ENCODE measurements around the gene ZSCAN10. TPM values are rescaled to one million over a fixed set of nuclear protein-coding genes. Genes with fewer than 3 reads are reported as not detected.
"Not testable (repeated sequence)": the region's sequence is repeated elsewhere in the genome, so short reads cannot be mapped to it uniquely, and the experiment has no call there.

The ZSCAN10 gene
- polyA plus RNA-seq, 1 donor from 2014 or later, result 0.10 TPM

DNA sequence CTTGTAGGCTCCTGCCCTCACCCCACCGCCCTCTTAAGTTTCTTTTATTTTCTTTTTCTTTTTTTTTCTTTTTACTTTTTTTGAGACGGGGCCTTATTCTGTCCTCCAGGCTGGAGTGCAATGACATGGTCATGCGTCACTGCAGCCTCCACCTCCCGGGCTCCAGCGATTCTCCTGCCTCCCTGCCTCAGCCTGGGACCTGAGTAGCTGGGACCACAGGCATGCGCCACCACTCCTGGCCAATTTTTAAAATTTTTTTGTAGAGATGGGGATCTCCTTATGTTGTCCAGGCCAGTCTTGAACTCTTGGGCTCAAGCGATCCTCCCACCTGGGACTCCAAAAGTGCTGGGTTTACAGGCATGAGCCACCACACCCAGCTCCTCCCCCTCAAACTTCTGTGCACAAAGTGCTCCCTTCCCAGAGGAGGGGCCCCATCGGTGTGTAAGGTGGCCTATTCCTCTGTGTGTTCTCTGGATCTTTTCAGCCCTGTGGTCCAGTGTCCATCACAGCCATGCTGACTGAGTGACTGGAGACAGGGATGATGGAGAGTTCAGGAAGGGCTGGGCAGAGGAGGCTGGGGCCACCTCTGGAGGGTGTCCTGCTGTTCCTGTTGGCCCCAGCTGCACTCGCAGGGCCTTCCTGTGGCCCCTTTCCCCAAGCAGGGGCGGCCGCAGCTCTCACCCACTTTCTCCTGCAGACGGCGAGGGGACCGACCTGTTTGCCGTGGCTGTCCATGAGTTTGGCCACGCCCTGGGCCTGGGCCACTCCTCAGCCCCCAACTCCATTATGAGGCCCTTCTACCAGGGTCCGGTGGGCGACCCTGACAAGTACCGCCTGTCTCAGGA is 42.5 kb downstream of the ZSCAN10 start:
- no peak overlapping the region for H3K4me3 ChIP-seq (ENCODE audit: low read length)
- no peak overlapping the region for H2AFZ ChIP-seq (ENCODE audit: low read depth, low read length)
- H3K9ac ChIP-seq (ENCODE audit: low read length), result no peak overlapping the region
- H3K9me3 ChIP-seq (ENCODE audit: low read length), result no peaks in the 10 kb centered on the region
- no peak overlapping the region for H3K27ac ChIP-seq (ENCODE audit: low read length)
- no peaks in the 10 kb centered on the region for H3K36me3 ChIP-seq (ENCODE audit: insufficient read depth, low read length)
- H3K27me3 ChIP-seq (ENCODE audit: insufficient read depth, low read depth, low read length), result no peaks in the 10 kb centered on the region
- no peaks in the 10 kb centered on the region for H3K79me2 ChIP-seq (replicated peaks; ENCODE audit: insufficient read depth, low read length)
- H3F3A ChIP-seq (ENCODE audit: insufficient read depth, low read length, poor library complexity, severe bottlenecking), result no peaks in the 10 kb centered on the region
- no peaks in the 10 kb centered on the region for H3K9me2 ChIP-seq (ENCODE audit: insufficient read depth, low read length)
- no peak for TF ChIP-seq TAF1 (IDR thresholded peaks at IDR 0.05; ENCODE audit: low read depth)
- no peak overlapping the region for H3K4me2 ChIP-seq (ENCODE audit: low read length)
- no peaks in the 10 kb centered on the region for H4K20me1 ChIP-seq (ENCODE audit: insufficient read depth)

DNA sequence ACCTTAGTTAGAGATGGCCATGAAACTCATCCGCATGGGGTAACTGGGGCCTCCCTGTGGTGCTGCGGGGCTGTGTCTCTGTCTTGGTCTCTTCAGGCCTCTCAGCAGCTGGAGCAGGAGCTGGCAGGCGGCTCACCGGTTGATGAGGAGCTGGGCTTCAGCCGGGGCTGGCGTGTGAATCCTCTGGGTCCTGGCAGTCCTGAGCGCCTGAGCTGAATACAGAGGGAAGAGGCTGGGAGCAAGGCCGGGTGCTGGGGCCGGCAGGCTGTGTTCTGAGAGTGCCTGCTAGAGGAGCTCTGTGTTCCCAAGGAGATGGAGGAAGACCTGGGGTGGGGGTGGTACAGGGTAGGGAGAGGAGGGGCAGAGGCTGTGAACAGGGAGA is 43.4 kb downstream of the ZSCAN10 start:
- H3K79me2 ChIP-seq (replicated peaks; ENCODE audit: insufficient read depth, low read length); H3K27ac ChIP-seq (ENCODE audit: low read length); H3K27me3 ChIP-seq (ENCODE audit: insufficient read depth, low read depth, low read length); H3K4me3 ChIP-seq (ENCODE audit: low read length); H2AFZ ChIP-seq (ENCODE audit: low read depth, low read length); H3K36me3 ChIP-seq (ENCODE audit: insufficient read depth, low read length); H3K4me2 ChIP-seq (ENCODE audit: low read length); H3K9me3 ChIP-seq (ENCODE audit: low read length); H3K9ac ChIP-seq (ENCODE audit: low read length); H4K20me1 ChIP-seq (ENCODE audit: insufficient read depth); H3K9me2 ChIP-seq (ENCODE audit: insufficient read depth, low read length); H3F3A ChIP-seq (ENCODE audit: insufficient read depth, low read length, poor library complexity, severe bottlenecking): not testable (repeated sequence)

DNA sequence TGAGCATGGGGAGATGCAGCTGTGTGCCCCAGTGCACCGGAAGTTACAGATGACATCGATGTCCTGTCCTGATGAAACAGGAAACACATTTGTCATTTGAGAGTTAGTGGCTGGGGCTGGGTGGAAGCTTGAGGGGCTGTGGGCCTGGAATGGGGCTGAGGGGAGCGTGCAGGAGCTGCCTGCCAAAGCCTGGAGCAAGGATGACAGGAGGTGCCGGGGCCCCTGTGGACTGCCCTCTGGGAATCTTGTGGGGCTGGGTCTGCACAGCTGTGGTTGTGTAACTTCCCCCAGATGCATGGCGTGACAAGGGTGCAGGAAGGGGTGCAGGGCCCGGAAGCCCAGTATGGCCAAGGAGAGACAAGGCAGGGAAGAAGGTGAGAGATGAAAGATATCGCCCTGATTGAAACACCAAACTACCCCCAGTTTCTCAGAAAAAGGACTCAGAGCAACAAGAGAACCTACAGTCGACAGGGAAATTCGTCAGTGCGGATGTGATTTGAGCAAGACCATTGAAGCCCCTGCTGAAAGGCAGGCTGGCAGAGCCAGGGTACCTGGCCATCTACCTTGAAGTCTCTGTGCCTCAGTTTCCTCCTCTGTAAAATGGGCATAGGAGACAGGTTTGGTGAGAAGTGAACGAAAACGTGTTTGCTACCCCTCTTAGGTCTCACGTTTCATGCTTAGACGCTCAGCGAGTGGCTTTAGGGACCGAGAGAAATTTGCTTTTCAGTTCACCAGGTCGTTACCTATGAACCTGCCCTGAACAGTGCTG is 43.9 kb downstream of the ZSCAN10 start:
- no peak for TF ChIP-seq MXI1 (conservative IDR thresholded peaks at IDR 0.05; ENCODE audit: poor library complexity, severe bottlenecking)
- TF ChIP-seq, protein P1, sequence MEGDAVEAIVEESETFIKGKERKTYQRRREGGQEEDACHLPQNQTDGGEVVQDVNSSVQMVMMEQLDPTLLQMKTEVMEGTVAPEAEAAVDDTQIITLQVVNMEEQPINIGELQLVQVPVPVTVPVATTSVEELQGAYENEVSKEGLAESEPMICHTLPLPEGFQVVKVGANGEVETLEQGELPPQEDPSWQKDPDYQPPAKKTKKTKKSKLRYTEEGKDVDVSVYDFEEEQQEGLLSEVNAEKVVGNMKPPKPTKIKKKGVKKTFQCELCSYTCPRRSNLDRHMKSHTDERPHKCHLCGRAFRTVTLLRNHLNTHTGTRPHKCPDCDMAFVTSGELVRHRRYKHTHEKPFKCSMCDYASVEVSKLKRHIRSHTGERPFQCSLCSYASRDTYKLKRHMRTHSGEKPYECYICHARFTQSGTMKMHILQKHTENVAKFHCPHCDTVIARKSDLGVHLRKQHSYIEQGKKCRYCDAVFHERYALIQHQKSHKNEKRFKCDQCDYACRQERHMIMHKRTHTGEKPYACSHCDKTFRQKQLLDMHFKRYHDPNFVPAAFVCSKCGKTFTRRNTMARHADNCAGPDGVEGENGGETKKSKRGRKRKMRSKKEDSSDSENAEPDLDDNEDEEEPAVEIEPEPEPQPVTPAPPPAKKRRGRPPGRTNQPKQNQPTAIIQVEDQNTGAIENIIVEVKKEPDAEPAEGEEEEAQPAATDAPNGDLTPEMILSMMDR (IDR thresholded peaks at IDR 0.05; ENCODE audit: poor library complexity, severe bottlenecking), result no peak
- no peak for TF ChIP-seq POLR2AphosphoS5 (IDR thresholded peaks at IDR 0.05)
- no peak for TF ChIP-seq SMC3 (conservative IDR thresholded peaks at IDR 0.05; ENCODE audit: poor library complexity)
- no peak for TF ChIP-seq RAD21 (conservative IDR thresholded peaks at IDR 0.05)
- TF ChIP-seq, protein P2, sequence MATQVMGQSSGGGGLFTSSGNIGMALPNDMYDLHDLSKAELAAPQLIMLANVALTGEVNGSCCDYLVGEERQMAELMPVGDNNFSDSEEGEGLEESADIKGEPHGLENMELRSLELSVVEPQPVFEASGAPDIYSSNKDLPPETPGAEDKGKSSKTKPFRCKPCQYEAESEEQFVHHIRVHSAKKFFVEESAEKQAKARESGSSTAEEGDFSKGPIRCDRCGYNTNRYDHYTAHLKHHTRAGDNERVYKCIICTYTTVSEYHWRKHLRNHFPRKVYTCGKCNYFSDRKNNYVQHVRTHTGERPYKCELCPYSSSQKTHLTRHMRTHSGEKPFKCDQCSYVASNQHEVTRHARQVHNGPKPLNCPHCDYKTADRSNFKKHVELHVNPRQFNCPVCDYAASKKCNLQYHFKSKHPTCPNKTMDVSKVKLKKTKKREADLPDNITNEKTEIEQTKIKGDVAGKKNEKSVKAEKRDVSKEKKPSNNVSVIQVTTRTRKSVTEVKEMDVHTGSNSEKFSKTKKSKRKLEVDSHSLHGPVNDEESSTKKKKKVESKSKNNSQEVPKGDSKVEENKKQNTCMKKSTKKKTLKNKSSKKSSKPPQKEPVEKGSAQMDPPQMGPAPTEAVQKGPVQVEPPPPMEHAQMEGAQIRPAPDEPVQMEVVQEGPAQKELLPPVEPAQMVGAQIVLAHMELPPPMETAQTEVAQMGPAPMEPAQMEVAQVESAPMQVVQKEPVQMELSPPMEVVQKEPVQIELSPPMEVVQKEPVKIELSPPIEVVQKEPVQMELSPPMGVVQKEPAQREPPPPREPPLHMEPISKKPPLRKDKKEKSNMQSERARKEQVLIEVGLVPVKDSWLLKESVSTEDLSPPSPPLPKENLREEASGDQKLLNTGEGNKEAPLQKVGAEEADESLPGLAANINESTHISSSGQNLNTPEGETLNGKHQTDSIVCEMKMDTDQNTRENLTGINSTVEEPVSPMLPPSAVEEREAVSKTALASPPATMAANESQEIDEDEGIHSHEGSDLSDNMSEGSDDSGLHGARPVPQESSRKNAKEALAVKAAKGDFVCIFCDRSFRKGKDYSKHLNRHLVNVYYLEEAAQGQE (IDR thresholded peaks at IDR 0.05; ENCODE audit: borderline replicate concordance), result no peak
- TF ChIP-seq TAF1 (IDR thresholded peaks at IDR 0.05; ENCODE audit: low read depth), result no peak
- no peak for TF ChIP-seq EZH2 (IDR thresholded peaks at IDR 0.05; ENCODE audit: borderline replicate concordance, insufficient read depth, low read length, poor library complexity, severe bottlenecking)
- no peak for TF ChIP-seq EP300 (conservative IDR thresholded peaks at IDR 0.05; ENCODE audit: poor library complexity, severe bottlenecking)
- Histone ChIP-seq H3K4me3 (ENCODE audit: low read length) (no peak overlapping the region), H3K9me2 (ENCODE audit: insufficient read depth, low read length) (no peaks in the 10 kb centered on the region), H3K79me2 (replicated peaks; ENCODE audit: insufficient read depth, low read length) (no peaks in the 10 kb centered on the region), H3K4me2 (ENCODE audit: low read length) (no peak overlapping the region), H3F3A (ENCODE audit: insufficient read depth, low read length, poor library complexity, severe bottlenecking) (no peaks in the 10 kb centered on the region), H3K27ac (ENCODE audit: low read length) (no peak overlapping the region), H3K9me3 (ENCODE audit: low read length) (no peaks in the 10 kb centered on the region), H2AFZ (ENCODE audit: low read depth, low read length) (no peak overlapping the region), H3K36me3 (ENCODE audit: insufficient read depth, low read length) (no peaks in the 10 kb centered on the region), H3K9ac (ENCODE audit: low read length) (no peak overlapping the region), H3K27me3 (ENCODE audit: insufficient read depth, low read depth, low read length) (no peaks in the 10 kb centered on the region), H4K20me1 (ENCODE audit: insufficient read depth) (no peaks in the 10 kb centered on the region)

DNA sequence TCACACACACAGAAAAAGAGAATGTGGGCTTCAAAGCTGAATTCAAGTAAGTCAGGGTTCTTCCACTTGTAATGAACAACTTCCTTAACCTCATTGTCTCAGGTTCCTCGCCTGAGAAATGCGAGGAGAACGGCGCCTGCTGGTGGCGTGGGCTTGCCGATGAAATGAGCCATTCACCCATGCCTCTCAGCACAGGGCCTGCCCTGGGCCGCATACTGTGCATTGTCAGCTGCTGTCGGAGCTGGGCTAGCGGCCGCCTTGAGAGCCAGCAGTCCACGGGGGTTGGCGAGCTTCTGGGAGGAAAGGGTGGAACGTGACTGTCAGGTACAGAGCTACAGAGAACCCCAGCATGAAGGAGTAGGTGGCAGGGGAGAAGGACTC is 45.8 kb downstream of the ZSCAN10 start:
- not testable (repeated sequence) for H3K36me3 ChIP-seq (ENCODE audit: insufficient read depth, low read length); H2AFZ ChIP-seq (ENCODE audit: low read depth, low read length); H3K27ac ChIP-seq (ENCODE audit: low read length); H3K4me2 ChIP-seq (ENCODE audit: low read length); H4K20me1 ChIP-seq (ENCODE audit: insufficient read depth); H3K79me2 ChIP-seq (replicated peaks; ENCODE audit: insufficient read depth, low read length); H3K4me3 ChIP-seq (ENCODE audit: low read length); H3K9me2 ChIP-seq (ENCODE audit: insufficient read depth, low read length); H3K9ac ChIP-seq (ENCODE audit: low read length); H3F3A ChIP-seq (ENCODE audit: insufficient read depth, low read length, poor library complexity, severe bottlenecking); H3K9me3 ChIP-seq (ENCODE audit: low read length)
- H3K27me3 ChIP-seq (ENCODE audit: insufficient read depth, low read depth, low read length), result peaks cover 13% of the 10 kb centered on the region

Data from neural cell (in vitro differentiated cells).